ENCODE results near the gene ARHGAP18.

DNA sequence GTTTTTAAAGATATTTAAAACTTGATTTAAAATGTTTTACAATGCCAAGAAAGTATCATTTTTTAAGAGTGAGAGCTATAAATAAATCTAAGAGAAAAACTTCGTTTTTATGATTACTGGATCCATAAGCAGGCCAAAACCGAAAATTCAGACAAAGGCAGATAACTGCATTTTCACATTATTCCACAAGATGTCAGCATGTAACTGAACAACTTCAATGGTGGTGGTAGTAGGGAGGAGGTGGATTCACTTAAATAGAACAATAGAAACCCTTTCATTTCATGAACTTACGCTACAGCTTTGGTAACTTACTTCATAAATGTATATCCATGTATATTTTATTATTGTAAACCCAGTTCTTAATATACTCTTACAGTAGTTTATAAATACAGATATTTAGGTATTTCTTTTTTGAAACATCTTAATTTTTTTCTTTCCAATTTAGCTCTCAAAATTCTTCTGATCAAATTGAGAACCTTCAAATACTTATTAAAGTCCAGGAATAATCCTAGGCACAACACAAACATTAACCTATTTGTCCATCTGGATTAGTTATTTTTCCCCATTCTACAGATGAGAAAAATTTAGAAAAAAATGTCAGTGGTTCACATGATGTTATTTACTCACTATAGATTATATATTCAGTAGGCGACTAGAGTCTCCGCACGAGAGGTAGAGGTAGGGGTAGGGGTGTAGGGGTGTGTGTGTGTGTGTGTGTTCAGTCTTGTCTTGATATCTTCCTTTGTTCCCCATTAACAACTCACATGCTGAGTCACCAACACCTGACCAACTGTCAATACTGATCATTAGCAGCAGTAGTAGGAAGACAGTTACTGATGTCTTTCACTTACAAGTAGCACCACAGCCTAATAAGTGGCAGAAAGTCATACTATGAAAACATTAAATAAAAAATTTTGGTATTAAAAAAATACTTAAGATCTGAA lies 111.5 kb downstream of the ARHGAP18 start:
- TF ChIP-seq CTCF (IDR thresholded peaks at IDR 0.05 in 4 of 5, conservative IDR thresholded peaks at IDR 0.05 in 1 of 5) (peak; percentile 63 to 90 (median 84)), POLR2A (IDR thresholded peaks at IDR 0.05) (no peak)

Data from gastrocnemius medialis (tissue), 4 donors.